Hepatocyte (in vitro differentiated cells): Measurements from ENCODE around the gene WDFY4. TPM values are rescaled to one million over a fixed set of nuclear protein-coding genes. Genes with fewer than 3 reads are reported as not detected.

Source experiments
- DNase-seq: peaks from one replicate; pipeline ENCODE4 v3.0.0-alpha.2; 2016; ENCODE audit warnings: low spot score
- H2AFZ ChIP-seq: fragments of 200-600 bp; sonication (generic); 2 replicates; pipeline ENCODE4 v1.6.0; 2016; ENCODE audit warnings: antibody characterized with exemption, mild to moderate bottlenecking
- H3K27ac ChIP-seq: fragments of 200-600 bp; sonication (generic); 2 replicates; pipeline ENCODE4 v1.5.1; 2016; ENCODE audit warnings: mild to moderate bottlenecking
- H3K27me3 ChIP-seq: fragments of 200-600 bp; sonication (generic); 2 replicates; pipeline ENCODE4 v1.6.1; 2016
- H3K36me3 ChIP-seq: fragments of 200-600 bp; sonication (generic); replicated peaks from 2 replicates; pipeline ENCODE4 v1.5.1; 2016; ENCODE audit warnings: low read depth; ENCODE audit not compliant: insufficient read depth
- H3K4me1 ChIP-seq: fragments of 200-600 bp; sonication (generic); 2 replicates; pipeline ENCODE4 v1.5.1; 2016; ENCODE audit warnings: mild to moderate bottlenecking, moderate library complexity; ENCODE audit not compliant: insufficient read depth
- H3K4me2 ChIP-seq: fragments of 200-600 bp; sonication (generic); 2 replicates; pipeline ENCODE4 v1.6.0; 2016
- H3K4me3 ChIP-seq: fragments of 200-600 bp; sonication (generic); 2 replicates; pipeline ENCODE4 v1.5.1; 2016; ENCODE audit warnings: mild to moderate bottlenecking
- H3K79me2 ChIP-seq: fragments of 200-600 bp; sonication (generic); 2 replicates; pipeline ENCODE4 v1.6.0; 2017; ENCODE audit warnings: mild to moderate bottlenecking
- H3K9me2 ChIP-seq: fragments of 200-600 bp; sonication (generic); replicated peaks from 2 replicates; pipeline ENCODE4 v1.6.0; 2017; ENCODE audit warnings: mild to moderate bottlenecking; ENCODE audit not compliant: insufficient read depth
- H3K9me3 ChIP-seq: fragments of 200-600 bp; sonication (generic); 2 replicates; pipeline ENCODE4 v1.5.1; 2016; ENCODE audit warnings: low read depth, mild to moderate bottlenecking
- H4K20me1 ChIP-seq: fragments of 200-600 bp; sonication (generic); 2 replicates; pipeline ENCODE4 v1.6.0; 2016; ENCODE audit warnings: mild to moderate bottlenecking; ENCODE audit not compliant: insufficient read depth, poor library complexity, severe bottlenecking
- CTCF ChIP-seq: fragments of 200-600 bp; sonication (generic); IDR thresholded peaks from 2 replicates; pipeline ENCODE4 v1.5.1; 2016; ENCODE audit warnings: antibody characterized with exemption, mild to moderate bottlenecking; ENCODE audit not compliant: poor library complexity
- EZH2 ChIP-seq: fragments of 200-600 bp; sonication (generic); IDR thresholded peaks from 2 replicates; pipeline ENCODE4 v1.6.1; 2016; ENCODE audit warnings: antibody characterized with exemption, mild to moderate bottlenecking, borderline replicate concordance
- EZH2phosphoT487 ChIP-seq: fragments of 200-600 bp; sonication (generic); IDR thresholded peaks from one replicate; pipeline ENCODE4 v1.6.1; 2018; ENCODE audit warnings: antibody characterized with exemption, mild to moderate bottlenecking, low read depth, moderate library complexity; ENCODE audit not compliant: unreplicated experiment, severe bottlenecking
- WGBS: methylation state at CpG from one replicate; pipeline ENCODE4 v1.1.6; 2016; ENCODE audit warnings: low lambda C conversion rate; ENCODE audit errors: missing lambda C conversion rate; 5-methylcytosine and 5-hydroxymethylcytosine counted together
- polyA plus RNA-seq: library from polyadenylated mRNA; unstranded; fragments of >200 nt; fragmentation: Nextera tagmentation; extraction: Ambion mirVana; gene quantifications from 2 replicates; pipeline ENCODE4 v1.2.1, GENCODE V29; 2016
- total RNA-seq: library from RNA; depleted of rRNA; stranded (reverse); fragments of >200 nt; gene quantifications from 2 replicates; pipeline ENCODE4 v1.2.3, GENCODE V29; 2014

WDFY4 gene
- total and polyA plus RNA-seq, 2 experiments from 2014 or later, result 0.43 to 0.91 TPM

- Histone ChIP-seq H3K36me3 (no peaks in the 10 kb centered on the region), H3K27ac (no peak overlapping the region), H3K4me1 (no peaks in the 10 kb centered on the region), H3K27me3 (no peaks in the 10 kb centered on the region), H2AFZ (no peak overlapping the region), H3K9me2 (no peaks in the 10 kb centered on the region), H3K9me3 (no peaks in the 10 kb centered on the region), H3K4me2 (no peak overlapping the region), H4K20me1 (no peaks in the 10 kb centered on the region), H3K79me2 (no peaks in the 10 kb centered on the region), H3K4me3 (no peak overlapping the region)
- WGBS, result 97% methylated on average over 7 of the region's 7 CpGs
- no peak for TF ChIP-seq EZH2
- TF ChIP-seq EZH2phosphoT487, result no peak
- TF ChIP-seq CTCF, result no peak
- DNase-seq, result no peak
These were observed 248.4 kb downstream of the WDFY4 start for GRCh38 chr10:48932831-48933664.

- no peak for DNase-seq
- Histone ChIP-seq H3K4me3 (no peak overlapping the region), H3K27me3 (no peaks in the 10 kb centered on the region), H3K36me3 (no peaks in the 10 kb centered on the region), H4K20me1 (no peaks in the 10 kb centered on the region), H2AFZ (no peak overlapping the region), H3K9me2 (no peaks in the 10 kb centered on the region), H3K9me3 (no peaks in the 10 kb centered on the region), H3K4me1 (no peaks in the 10 kb centered on the region), H3K4me2 (no peak overlapping the region), H3K79me2 (no peaks in the 10 kb centered on the region), H3K27ac (no peak overlapping the region)
- 65% methylated on average over 18 of the region's 18 CpGs for WGBS
- TF ChIP-seq CTCF, result no peak
- TF ChIP-seq EZH2, result no peak
- no peak for TF ChIP-seq EZH2phosphoT487
These were observed 250.2 kb downstream of the WDFY4 start for GRCh38 chr10:48934672-48935501.

- no peaks in the 10 kb centered on the region for H3K36me3 ChIP-seq
- DNase-seq, result no peak
- H3K79me2 ChIP-seq, result no peaks in the 10 kb centered on the region
- no peaks in the 10 kb centered on the region for H3K4me1 ChIP-seq
- TF ChIP-seq EZH2, result no peak
- no peak for TF ChIP-seq EZH2phosphoT487
- no peak for TF ChIP-seq CTCF
- no peaks in the 10 kb centered on the region for H4K20me1 ChIP-seq
- no peak overlapping the region for H3K27ac ChIP-seq
- no peak overlapping the region for H3K4me2 ChIP-seq
- H2AFZ ChIP-seq, result no peak overlapping the region
- no peaks in the 10 kb centered on the region for H3K9me2 ChIP-seq
- no peaks in the 10 kb centered on the region for H3K9me3 ChIP-seq
- no peaks in the 10 kb centered on the region for H3K27me3 ChIP-seq
- H3K4me3 ChIP-seq, result no peak overlapping the region
These were observed 250.9 kb downstream of the WDFY4 start for GRCh38 chr10:48935577-48935976.
